Erythroblast (primary cell): ENCODE results near the gene LRRC19.
A peak's percentile ranks its signal among the peaks of the same experiment; 100 is the strongest.

Experiments used
- DNase-seq, 2 experiments: peaks; one replicate each; lab custom pipeline; 2025; lab: John Stamatoyannopoulos, UW
- GATA1 ChIP-seq: IDR thresholded peaks from 2 replicates; pipeline ENCODE4 v1.6.1; 2011; ENCODE audit warnings: low read depth, mild to moderate bottlenecking, control low read depth, low read length, moderate library complexity
- POLR2A ChIP-seq: IDR thresholded peaks from 2 replicates; pipeline ENCODE4 v1.6.1; 2011; ENCODE audit warnings: mild to moderate bottlenecking, low read length

Gene LRRC19

GRCh38 chr9:27005491-27005890 lies at the start of gene LRRC19:
Gene LRRC19, minus strand, starts transcription at chr9:27005672. Its CDS starts 5,978 bp downstream, at chr9:26999694.
- TF ChIP-seq GATA1, result no peak
- TF ChIP-seq POLR2A, result no peak
- no peak for DNase-seq

GRCh38 chr9:27054841-27055240 lies 49.4 kb upstream of the LRRC19 start:
- no peak for TF ChIP-seq POLR2A
- TF ChIP-seq GATA1, result no peak
- no peak for DNase-seq

GRCh38 chr9:27054125-27054524 lies 48.7 kb upstream of the LRRC19 start:
- TF ChIP-seq POLR2A (no peak), GATA1 (no peak)
- DNase-seq, result no peak

GRCh38 chr9:27053369-27054022 lies 48.0 kb upstream of the LRRC19 start:
- TF ChIP-seq GATA1, result no peak
- TF ChIP-seq POLR2A, result no peak
- no peak for DNase-seq

GRCh38 chr9:27047136-27047535 lies 41.7 kb upstream of the LRRC19 start:
- DNase-seq, result no peak
- TF ChIP-seq POLR2A, result no peak
- TF ChIP-seq GATA1, result no peak

GRCh38 chr9:27043176-27043575 lies 37.7 kb upstream of the LRRC19 start:
- no peak for DNase-seq
- no peak for TF ChIP-seq GATA1
- TF ChIP-seq POLR2A, result no peak

- no peak for DNase-seq
- no peak for TF ChIP-seq GATA1
- no peak for TF ChIP-seq POLR2A
Measured at GRCh38 chr9:27042476-27042875, 37.0 kb upstream of the LRRC19 start.

- TF ChIP-seq POLR2A (no peak), GATA1 (no peak)
- no peak for DNase-seq
Measured at GRCh38 chr9:27041746-27042145, 36.3 kb upstream of the LRRC19 start.

- no peak for DNase-seq
- TF ChIP-seq POLR2A (no peak), GATA1 (no peak)
Measured at GRCh38 chr9:27037499-27037898, 32.0 kb upstream of the LRRC19 start.

GRCh38 chr9:27033815-27034403 lies 28.4 kb upstream of the LRRC19 start:
- DNase-seq, result peak; percentile 47 to 73
- TF ChIP-seq POLR2A, result no peak
- no peak for TF ChIP-seq GATA1

GRCh38 chr9:27029186-27029585 lies 23.7 kb upstream of the LRRC19 start:
- DNase-seq, result no peak
- TF ChIP-seq POLR2A (no peak), GATA1 (no peak)

GRCh38 chr9:27022920-27023319 lies 17.4 kb upstream of the LRRC19 start:
- no peak for DNase-seq
- TF ChIP-seq POLR2A (no peak), GATA1 (no peak)

GRCh38 chr9:27019589-27019988 lies 14.1 kb upstream of the LRRC19 start:
- DNase-seq, result peak in 1 of 2 experiments; percentile 31
- TF ChIP-seq GATA1, result no peak

- no peak for DNase-seq
- no peak for TF ChIP-seq GATA1
- no peak for TF ChIP-seq POLR2A
Measured at GRCh38 chr9:27003426-27004077, 1.9 kb downstream of the LRRC19 start.

GRCh38 chr9:26995810-26996209 lies 9.7 kb downstream of the LRRC19 start:
- DNase-seq, result no peak
- TF ChIP-seq POLR2A, result no peak
- TF ChIP-seq GATA1, result no peak
